BJ (cell line): ENCODE results near the gene CIC. TPM values are rescaled to one million over a fixed set of nuclear protein-coding genes. Genes with fewer than 3 reads are reported as not detected.
"Not testable (repeated sequence)": the region's sequence is repeated elsewhere in the genome, so short reads cannot be mapped to it uniquely, and the experiment has no call there.

Experiments
- CTCF ChIA-PET: fragments of 350-600 bp; formaldehyde crosslinking; extraction: SDS; loops from one replicate; lab custom pipeline; 2021; ENCODE audit warnings: antibody characterized with exemption, inconsistent platforms; lab: Yijun Ruan, JAX
- POLR2A ChIA-PET: fragments of 300-600 bp; sonication (Branson Sonifier 250); formaldehyde crosslinking; extraction: SDS; loops from one replicate; lab custom pipeline; 2021; ENCODE audit warnings: antibody characterized with exemption; lab: Charles Lee
- DNase-seq: peaks from one replicate; pipeline ENCODE4 v3.0.0-alpha.2; 2011; ENCODE audit warnings: low read depth
- H3K27me3 ChIP-seq: 2 replicates; pipeline ENCODE4 v1.6.0; 2011; ENCODE audit warnings: low read length; ENCODE audit not compliant: control insufficient read depth, insufficient read depth
- H3K36me3 ChIP-seq: 2 replicates; pipeline ENCODE4 v1.5.1; 2011; ENCODE audit warnings: low read length; ENCODE audit not compliant: control insufficient read depth, insufficient read depth
- H3K4me3 ChIP-seq: 2 replicates; pipeline ENCODE4 v1.5.1; 2011; ENCODE audit warnings: low read depth, mild to moderate bottlenecking, control low read depth, low read length
- CTCF ChIP-seq: IDR thresholded peaks from 2 replicates; pipeline ENCODE4 v1.5.1; 2011; ENCODE audit warnings: low read depth, mild to moderate bottlenecking, control low read depth, inconsistent platforms, low read length, moderate library complexity; ENCODE audit not compliant: insufficient read depth
- polyA plus RNA-seq: library from polyadenylated mRNA; depleted of rRNA; stranded (reverse); fragments of >200 nt; gene quantifications from 2 replicates; pipeline ENCODE4 v1.2.3, GENCODE V29; 2011

CIC gene
- polyA plus RNA-seq, 1 experiment, result 7.0 TPM

GRCh38 chr19:42330241-42330711 is 61.2 kb downstream of the CIC start:
- ChIA-PET CTCF (interaction anchor here (1.4 kb wide), 1 partner anchor 12 kb away, joined by 5 read pairs; no protein-coding TSS in a partner anchor), POLR2A (interaction anchor here (0.7 kb wide), 1 partner anchor 48 kb away, joined by 3 read pairs; no protein-coding TSS in a partner anchor)
- Histone ChIP-seq H3K36me3 (peaks cover 1% of the 10 kb centered on the region; the same call in 1 of the 2 replicates), H3K27me3 (no peaks in the 10 kb centered on the region), H3K4me3 (no peak overlapping the region)
- DNase-seq, result no peak
- TF ChIP-seq CTCF, result no peak

GRCh38 chr19:42331333-42331732 is 62.3 kb downstream of the CIC start:
- not testable (repeated sequence) for H3K27me3 ChIP-seq, H3K36me3 ChIP-seq, H3K4me3 ChIP-seq, DNase-seq
- CTCF ChIA-PET, result interaction anchor here (0.9 to 1.4 kb wide), 2 partner anchors 12 to 199 kb away, joined by 3 to 4 read pairs; partner anchors contain the start of gene POU2F2
- POLR2A ChIA-PET, result interaction anchor here (0.7 kb wide), 1 partner anchor 12 kb away, joined by 3 read pairs; no protein-coding TSS in a partner anchor

GRCh38 chr19:42332059-42332458 is 63.0 kb downstream of the CIC start:
- Histone ChIP-seq H3K27me3 (no peaks in the 10 kb centered on the region), H3K4me3 (no peak overlapping the region), H3K36me3 (peaks cover 5% of the 10 kb centered on the region)
- ChIA-PET CTCF (interaction anchor here (0.9 to 1.4 kb wide), 2 partner anchors 11 to 200 kb away, joined by 3 to 4 read pairs; partner anchors contain the start of gene POU2F2), POLR2A (no interaction called here)
- DNase-seq, result no peak
- TF ChIP-seq CTCF, result no peak

GRCh38 chr19:42333018-42333417 is 64.0 kb downstream of the CIC start:
- no peak for TF ChIP-seq CTCF
- no peak overlapping the region for H3K4me3 ChIP-seq
- ChIA-PET CTCF (interaction anchor here (1.0 kb wide), 1 partner anchor 10 kb away, joined by 4 read pairs; no protein-coding TSS in a partner anchor), POLR2A (no interaction called here)
- H3K27me3 ChIP-seq, result no peaks in the 10 kb centered on the region
- H3K36me3 ChIP-seq, result peaks cover 5% of the 10 kb centered on the region
- no peak for DNase-seq

GRCh38 chr19:42333975-42334696 is 65.1 kb downstream of the CIC start:
- no peak for DNase-seq
- peaks cover 5% of the 10 kb centered on the region for H3K36me3 ChIP-seq
- H3K27me3 ChIP-seq, result no peaks in the 10 kb centered on the region
- ChIA-PET POLR2A (no interaction called here), CTCF (interaction anchor here (1.1 kb wide), 1 partner anchor 89 kb away, joined by 3 read pairs; no protein-coding TSS in a partner anchor)
- no peak for TF ChIP-seq CTCF
- no peak overlapping the region for H3K4me3 ChIP-seq
